NCI-H2171 (cell line): ENCODE data around the gene RASSF4.

Source experiments
- DNase-seq: peaks from one replicate; lab custom pipeline; 2025; lab: John Stamatoyannopoulos, UW

Gene RASSF4

GRCh38 chr10:44959247-44960087 lies at the start of gene RASSF4:
RASSF4 (plus strand) TSS chr10:44959802; CDS start chr10:44970203, 10,401 bp downstream.
- peak; percentile 72 for DNase-seq

- no peak for DNase-seq
These were observed 49.7 kb upstream of the RASSF4 start for GRCh38 chr10:44909910-44910309.

- no peak for DNase-seq
These were observed 49.0 kb upstream of the RASSF4 start for GRCh38 chr10:44910602-44911001.

GRCh38 chr10:44911081-44911540 lies 48.5 kb upstream of the RASSF4 start, which contains the start of gene TMEM72:
TMEM72 (plus strand) TSS chr10:44911337; CDS start chr10:44911513, 176 bp downstream.
- DNase-seq = no peak

GRCh38 chr10:44911951-44912350 lies 47.7 kb upstream of the RASSF4 start:
- DNase-seq = no peak

- no peak for DNase-seq
These were observed 46.1 kb upstream of the RASSF4 start for GRCh38 chr10:44913350-44914081.

- DNase-seq = no peak
These were observed 44.7 kb upstream of the RASSF4 start for GRCh38 chr10:44914891-44915290.

GRCh38 chr10:44916429-44916828 lies 43.2 kb upstream of the RASSF4 start:
- no peak for DNase-seq

GRCh38 chr10:44917848-44918247 lies 41.8 kb upstream of the RASSF4 start:
- no peak for DNase-seq

GRCh38 chr10:44920252-44920651 lies 39.4 kb upstream of the RASSF4 start:
- no peak for DNase-seq

GRCh38 chr10:44921061-44921460 lies 38.5 kb upstream of the RASSF4 start:
- DNase-seq = no peak

GRCh38 chr10:44921506-44921905 lies 38.1 kb upstream of the RASSF4 start:
- no peak for DNase-seq

- DNase-seq = no peak
These were observed 37.6 kb upstream of the RASSF4 start for GRCh38 chr10:44922021-44922420.

- no peak for DNase-seq
These were observed 36.6 kb upstream of the RASSF4 start for GRCh38 chr10:44922796-44923545.

GRCh38 chr10:44923611-44924010 lies 36.0 kb upstream of the RASSF4 start:
- no peak for DNase-seq

- DNase-seq = no peak
These were observed 35.2 kb upstream of the RASSF4 start for GRCh38 chr10:44924261-44925040.

GRCh38 chr10:44925224-44925623 lies 34.4 kb upstream of the RASSF4 start:
- DNase-seq = no peak

- no peak for DNase-seq
These were observed 33.5 kb upstream of the RASSF4 start for GRCh38 chr10:44925811-44926750.

- DNase-seq = no peak
These were observed 32.8 kb upstream of the RASSF4 start for GRCh38 chr10:44926751-44927351.

- no peak for DNase-seq
These were observed 32.2 kb upstream of the RASSF4 start for GRCh38 chr10:44927352-44927751.
